ENCODE data around the gene RTN4RL1.

RTN4RL1 gene

GRCh38 chr17:1915889-1916288 is 109.2 kb downstream of the RTN4RL1 start:
- WGBS (ENCODE audit: extremely low coverage, insufficient coverage, low lambda C conversion rate): no CpG with 5 or more reads among the region's 12 CpGs
- H2BK15ac ChIP-seq (replicated peaks; ENCODE audit: low read depth): no peak overlapping the region
- H3K23ac ChIP-seq (ENCODE audit: low read length): no peak overlapping the region
- no peak overlapping the region for H3K4me2 ChIP-seq (ENCODE audit: low read length)
- H3K79me2 ChIP-seq (ENCODE audit: control insufficient read depth, insufficient read depth, low read length): no peaks in the 10 kb centered on the region
- H3K79me1 ChIP-seq (ENCODE audit: low read length): no peaks in the 10 kb centered on the region
- H3K18ac ChIP-seq (ENCODE audit: low read length): no peak overlapping the region
- H3K4me3 ChIP-seq (ENCODE audit: low read length): no peak overlapping the region
- no peak overlapping the region for H3K9ac ChIP-seq (ENCODE audit: low read length)
- H4K5ac ChIP-seq (ENCODE audit: low read length): no peak overlapping the region
- DNase-seq: no peak
- H3K36me3 ChIP-seq (ENCODE audit: control insufficient read depth, insufficient read depth, low read length): no peaks in the 10 kb centered on the region
- no peak overlapping the region for H3K56ac ChIP-seq (ENCODE audit: low read length)
- H3K27ac ChIP-seq (ENCODE audit: low read depth, low read length): no peak overlapping the region
- no peaks in the 10 kb centered on the region for H3K4me1 ChIP-seq (ENCODE audit: control insufficient read depth, low read depth, low read length)
- no peak overlapping the region for H4K8ac ChIP-seq (ENCODE audit: low read depth, low read length)
- H2BK5ac ChIP-seq (ENCODE audit: low read length): no peak overlapping the region
- no peak overlapping the region for H3K4ac ChIP-seq (ENCODE audit: low read depth, low read length)
- no peak overlapping the region for H2AK5ac ChIP-seq (ENCODE audit: low read length)
- no peak overlapping the region for H2BK120ac ChIP-seq (ENCODE audit: low read depth, low read length)
- H3K27me3 ChIP-seq (ENCODE audit: insufficient read depth, low read length, poor library complexity): no peaks in the 10 kb centered on the region

GRCh38 chr17:1914661-1915083 is 110.5 kb downstream of the RTN4RL1 start:
- H3K56ac ChIP-seq (ENCODE audit: low read length): no peak overlapping the region
- peaks cover 1% of the 10 kb centered on the region for H3K27me3 ChIP-seq (ENCODE audit: insufficient read depth, low read length, poor library complexity)
- no peak overlapping the region for H3K18ac ChIP-seq (ENCODE audit: low read length)
- no peak overlapping the region for H3K4me2 ChIP-seq (ENCODE audit: low read length)
- H3K4ac ChIP-seq (ENCODE audit: low read depth, low read length): no peak overlapping the region
- no peak overlapping the region for H4K8ac ChIP-seq (ENCODE audit: low read depth, low read length)
- no peak overlapping the region for H2BK15ac ChIP-seq (replicated peaks; ENCODE audit: low read depth)
- no peaks in the 10 kb centered on the region for H3K4me1 ChIP-seq (ENCODE audit: control insufficient read depth, low read depth, low read length)
- no peak overlapping the region for H2AK5ac ChIP-seq (ENCODE audit: low read length)
- no peaks in the 10 kb centered on the region for H3K79me1 ChIP-seq (ENCODE audit: low read length)
- H3K23ac ChIP-seq (ENCODE audit: low read length): no peak overlapping the region
- H2BK5ac ChIP-seq (ENCODE audit: low read length): no peak overlapping the region
- no peaks in the 10 kb centered on the region for H3K36me3 ChIP-seq (ENCODE audit: control insufficient read depth, insufficient read depth, low read length)
- H3K27ac ChIP-seq (ENCODE audit: low read depth, low read length): no peak overlapping the region
- H3K79me2 ChIP-seq (ENCODE audit: control insufficient read depth, insufficient read depth, low read length): no peaks in the 10 kb centered on the region
- no peak overlapping the region for H3K9ac ChIP-seq (ENCODE audit: low read length)
- no CpG with 5 or more reads among the region's 8 CpGs for WGBS (ENCODE audit: extremely low coverage, insufficient coverage, low lambda C conversion rate)
- H3K4me3 ChIP-seq (ENCODE audit: low read length): no peak overlapping the region
- DNase-seq: peak; percentile 48
- no peak overlapping the region for H4K5ac ChIP-seq (ENCODE audit: low read length)
- no peak overlapping the region for H2BK120ac ChIP-seq (ENCODE audit: low read depth, low read length)

GRCh38 chr17:1913702-1914101 is 111.4 kb downstream of the RTN4RL1 start:
- no peak overlapping the region for H3K18ac ChIP-seq (ENCODE audit: low read length)
- H3K79me1 ChIP-seq (ENCODE audit: low read length): no peaks in the 10 kb centered on the region
- H3K36me3 ChIP-seq (ENCODE audit: control insufficient read depth, insufficient read depth, low read length): no peaks in the 10 kb centered on the region
- no peaks in the 10 kb centered on the region for H3K4me1 ChIP-seq (ENCODE audit: control insufficient read depth, low read depth, low read length)
- H2BK5ac ChIP-seq (ENCODE audit: low read length): no peak overlapping the region
- no peaks in the 10 kb centered on the region for H3K79me2 ChIP-seq (ENCODE audit: control insufficient read depth, insufficient read depth, low read length)
- no peak overlapping the region for H3K9ac ChIP-seq (ENCODE audit: low read length)
- no peak overlapping the region for H3K4ac ChIP-seq (ENCODE audit: low read depth, low read length)
- peaks cover 1% of the 10 kb centered on the region for H3K27me3 ChIP-seq (ENCODE audit: insufficient read depth, low read length, poor library complexity)
- H3K23ac ChIP-seq (ENCODE audit: low read length): no peak overlapping the region
- DNase-seq: no peak
- no CpG with 5 or more reads among the region's 14 CpGs for WGBS (ENCODE audit: extremely low coverage, insufficient coverage, low lambda C conversion rate)
- H2BK15ac ChIP-seq (replicated peaks; ENCODE audit: low read depth): no peak overlapping the region
- no peak overlapping the region for H3K4me3 ChIP-seq (ENCODE audit: low read length)
- H2BK120ac ChIP-seq (ENCODE audit: low read depth, low read length): no peak overlapping the region
- no peak overlapping the region for H4K8ac ChIP-seq (ENCODE audit: low read depth, low read length)
- H3K27ac ChIP-seq (ENCODE audit: low read depth, low read length): no peak overlapping the region
- H4K5ac ChIP-seq (ENCODE audit: low read length): no peak overlapping the region
- H3K56ac ChIP-seq (ENCODE audit: low read length): no peak overlapping the region
- H3K4me2 ChIP-seq (ENCODE audit: low read length): no peak overlapping the region
- no peak overlapping the region for H2AK5ac ChIP-seq (ENCODE audit: low read length)

- Histone ChIP-seq H3K4me3 (ENCODE audit: low read length) (no peak overlapping the region), H3K23ac (ENCODE audit: low read length) (no peak overlapping the region), H3K27ac (ENCODE audit: low read depth, low read length) (no peak overlapping the region), H3K36me3 (ENCODE audit: control insufficient read depth, insufficient read depth, low read length) (no peaks in the 10 kb centered on the region), H3K4me1 (ENCODE audit: control insufficient read depth, low read depth, low read length) (no peaks in the 10 kb centered on the region), H2AK5ac (ENCODE audit: low read length) (no peak overlapping the region), H3K18ac (ENCODE audit: low read length) (no peak overlapping the region), H2BK120ac (ENCODE audit: low read depth, low read length) (no peak overlapping the region), H3K4me2 (ENCODE audit: low read length) (no peak overlapping the region), H3K79me1 (ENCODE audit: low read length) (no peaks in the 10 kb centered on the region), H3K27me3 (ENCODE audit: insufficient read depth, low read length, poor library complexity) (peaks cover 3% of the 10 kb centered on the region), H4K5ac (ENCODE audit: low read length) (no peak overlapping the region), H3K9ac (ENCODE audit: low read length) (no peak overlapping the region), H4K8ac (ENCODE audit: low read depth, low read length) (no peak overlapping the region), H2BK15ac (replicated peaks; ENCODE audit: low read depth) (no peak overlapping the region), H3K56ac (ENCODE audit: low read length) (no peak overlapping the region), H3K79me2 (ENCODE audit: control insufficient read depth, insufficient read depth, low read length) (no peaks in the 10 kb centered on the region), H3K4ac (ENCODE audit: low read depth, low read length) (no peak overlapping the region), H2BK5ac (ENCODE audit: low read length) (no peak overlapping the region)
- WGBS (ENCODE audit: extremely low coverage, insufficient coverage, low lambda C conversion rate): no CpG with 5 or more reads among the region's 7 CpGs
- DNase-seq: no peak
These were observed 113.0 kb downstream of the RTN4RL1 start for GRCh38 chr17:1912146-1912545.

GRCh38 chr17:1909985-1910384 is 115.1 kb downstream of the RTN4RL1 start:
- no peak overlapping the region for H3K4me3 ChIP-seq (ENCODE audit: low read length)
- H4K5ac ChIP-seq (ENCODE audit: low read length): no peak overlapping the region
- H2BK5ac ChIP-seq (ENCODE audit: low read length): no peak overlapping the region
- no peak overlapping the region for H2AK5ac ChIP-seq (ENCODE audit: low read length)
- H3K23ac ChIP-seq (ENCODE audit: low read length): no peak overlapping the region
- no peaks in the 10 kb centered on the region for H3K79me2 ChIP-seq (ENCODE audit: control insufficient read depth, insufficient read depth, low read length)
- no peak overlapping the region for H3K4me2 ChIP-seq (ENCODE audit: low read length)
- no peak overlapping the region for H3K56ac ChIP-seq (ENCODE audit: low read length)
- no peak overlapping the region for H2BK15ac ChIP-seq (replicated peaks; ENCODE audit: low read depth)
- no peak overlapping the region for H2BK120ac ChIP-seq (ENCODE audit: low read depth, low read length)
- H3K27me3 ChIP-seq (ENCODE audit: insufficient read depth, low read length, poor library complexity): peaks cover 3% of the 10 kb centered on the region
- no CpG with 5 or more reads among the region's 3 CpGs for WGBS (ENCODE audit: extremely low coverage, insufficient coverage, low lambda C conversion rate)
- DNase-seq: no peak
- H3K27ac ChIP-seq (ENCODE audit: low read depth, low read length): no peak overlapping the region
- H3K79me1 ChIP-seq (ENCODE audit: low read length): no peaks in the 10 kb centered on the region
- H3K9ac ChIP-seq (ENCODE audit: low read length): no peak overlapping the region
- no peak overlapping the region for H4K8ac ChIP-seq (ENCODE audit: low read depth, low read length)
- H3K36me3 ChIP-seq (ENCODE audit: control insufficient read depth, insufficient read depth, low read length): no peaks in the 10 kb centered on the region
- H3K18ac ChIP-seq (ENCODE audit: low read length): no peak overlapping the region
- no peak overlapping the region for H3K4ac ChIP-seq (ENCODE audit: low read depth, low read length)
- no peaks in the 10 kb centered on the region for H3K4me1 ChIP-seq (ENCODE audit: control insufficient read depth, low read depth, low read length)

GRCh38 chr17:1908699-1909309 is 116.3 kb downstream of the RTN4RL1 start:
- H3K18ac ChIP-seq (ENCODE audit: low read length): peak overlapping the region; percentile 2
- H2BK15ac ChIP-seq (replicated peaks; ENCODE audit: low read depth): no peak overlapping the region
- no peak overlapping the region for H2BK120ac ChIP-seq (ENCODE audit: low read depth, low read length)
- H3K4ac ChIP-seq (ENCODE audit: low read depth, low read length): no peak overlapping the region
- DNase-seq: peak; percentile 78
- H2BK5ac ChIP-seq (ENCODE audit: low read length): no peak overlapping the region
- no peak overlapping the region for H4K5ac ChIP-seq (ENCODE audit: low read length)
- H3K27me3 ChIP-seq (ENCODE audit: insufficient read depth, low read length, poor library complexity): peaks cover 3% of the 10 kb centered on the region
- no peak overlapping the region for H3K56ac ChIP-seq (ENCODE audit: low read length)
- H3K23ac ChIP-seq (ENCODE audit: low read length): no peak overlapping the region
- no peaks in the 10 kb centered on the region for H3K4me1 ChIP-seq (ENCODE audit: control insufficient read depth, low read depth, low read length)
- H3K4me2 ChIP-seq (ENCODE audit: low read length): peak overlapping the region; percentile 39
- H3K79me1 ChIP-seq (ENCODE audit: low read length): no peaks in the 10 kb centered on the region
- H3K79me2 ChIP-seq (ENCODE audit: control insufficient read depth, insufficient read depth, low read length): no peaks in the 10 kb centered on the region
- no peaks in the 10 kb centered on the region for H3K36me3 ChIP-seq (ENCODE audit: control insufficient read depth, insufficient read depth, low read length)
- no peak overlapping the region for H3K4me3 ChIP-seq (ENCODE audit: low read length)
- H3K27ac ChIP-seq (ENCODE audit: low read depth, low read length): no peak overlapping the region
- WGBS (ENCODE audit: extremely low coverage, insufficient coverage, low lambda C conversion rate): no CpG with 5 or more reads among the region's 22 CpGs
- no peak overlapping the region for H3K9ac ChIP-seq (ENCODE audit: low read length)
- H4K8ac ChIP-seq (ENCODE audit: low read depth, low read length): no peak overlapping the region
- H2AK5ac ChIP-seq (ENCODE audit: low read length): no peak overlapping the region

All from mesendoderm (in vitro differentiated cells).